NB4 (cell line): ENCODE measurements around the gene YJU2.
"Not testable (repeated sequence)": the region's sequence is repeated elsewhere in the genome, so short reads cannot be mapped to it uniquely, and the experiment has no call there.

Source experiments
- DNase-seq: peaks from one replicate; pipeline ENCODE4 v3.0.0; 2010; ENCODE audit warnings: low read depth
- H3K4me3 ChIP-seq: one replicate; pipeline ENCODE4 v1.5.1; 2011; ENCODE audit warnings: mild to moderate bottlenecking, low read depth, low read length, moderate library complexity
- CTCF ChIP-seq: IDR thresholded peaks from one replicate; pipeline ENCODE4 v1.5.1; 2012; ENCODE audit warnings: low read depth, low read length
- MAX ChIP-seq: IDR thresholded peaks from 2 replicates; pipeline ENCODE4 v1.6.1; 2011; ENCODE audit warnings: low read depth, low read length
- MYC ChIP-seq: IDR thresholded peaks from 2 replicates; pipeline ENCODE4 v1.6.1; 2011; ENCODE audit warnings: low read depth, low read length
- POLR2A ChIP-seq: IDR thresholded peaks from 2 replicates; pipeline ENCODE4 v1.6.1; 2011; ENCODE audit warnings: mild to moderate bottlenecking; ENCODE audit not compliant: insufficient read length; ENCODE audit errors: extremely low read depth

The YJU2 gene

GRCh38 chr19:4267101-4267900 is 20.4 kb downstream of the YJU2 start:
- peak; percentile 57 for TF ChIP-seq CTCF
- no peak for TF ChIP-seq POLR2A
- peak; percentile 79 for DNase-seq
- no peak overlapping the region for H3K4me3 ChIP-seq

GRCh38 chr19:4267901-4268815 is 21.3 kb downstream of the YJU2 start:
- no peak for DNase-seq
- TF ChIP-seq POLR2A (no peak), MYC (no peak), CTCF (no peak)
- no peak overlapping the region for H3K4me3 ChIP-seq

- H3K4me3 ChIP-seq = no peak overlapping the region
- DNase-seq = no peak
- TF ChIP-seq CTCF (no peak), MAX (no peak), MYC (no peak), POLR2A (no peak)
These were observed 22.0 kb downstream of the YJU2 start for GRCh38 chr19:4268816-4269430.

- no peak for DNase-seq
- H3K4me3 ChIP-seq = no peak overlapping the region
- TF ChIP-seq POLR2A (no peak), MYC (no peak), MAX (no peak), CTCF (no peak)
These were observed 26.0 kb downstream of the YJU2 start for GRCh38 chr19:4272894-4273293.

- not testable (repeated sequence) for H3K4me3 ChIP-seq, DNase-seq
These were observed 27.4 kb downstream of the YJU2 start for GRCh38 chr19:4274321-4274686.

GRCh38 chr19:4277191-4277696 is 30.4 kb downstream of the YJU2 start:
- no peak overlapping the region for H3K4me3 ChIP-seq
- DNase-seq = no peak
- TF ChIP-seq POLR2A (no peak), MAX (no peak), CTCF (no peak), MYC (no peak)
